NCI-H1092 treated with DMSO at 0.1 percent for 48 hours (cell line): ENCODE results near the gene MAGI1.

ENCODE experiments used
- DNase-seq: peaks from one replicate; lab custom pipeline; 2025; lab: John Stamatoyannopoulos, UW

Gene MAGI1

DNA sequence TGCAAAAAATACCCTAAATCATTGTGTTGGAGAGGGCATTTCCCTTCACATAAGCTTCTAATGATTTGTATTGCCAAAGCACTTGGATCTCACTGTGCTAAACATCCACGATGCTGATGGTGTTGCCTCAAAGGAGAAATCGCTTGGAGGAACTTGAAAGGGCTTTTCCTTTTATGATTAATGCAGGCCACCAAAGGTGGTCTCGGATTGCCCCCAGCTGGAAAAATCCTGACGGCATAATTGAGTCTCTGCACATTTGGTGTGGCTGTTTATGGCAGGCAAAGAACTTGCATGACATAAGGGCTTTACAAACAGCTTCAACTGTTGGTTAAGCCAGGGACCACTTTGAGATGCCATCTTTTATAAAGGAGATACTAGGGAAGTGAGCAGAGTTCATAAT is 687.0 kb downstream of the MAGI1 start:
- DNase-seq, result no peak

DNA sequence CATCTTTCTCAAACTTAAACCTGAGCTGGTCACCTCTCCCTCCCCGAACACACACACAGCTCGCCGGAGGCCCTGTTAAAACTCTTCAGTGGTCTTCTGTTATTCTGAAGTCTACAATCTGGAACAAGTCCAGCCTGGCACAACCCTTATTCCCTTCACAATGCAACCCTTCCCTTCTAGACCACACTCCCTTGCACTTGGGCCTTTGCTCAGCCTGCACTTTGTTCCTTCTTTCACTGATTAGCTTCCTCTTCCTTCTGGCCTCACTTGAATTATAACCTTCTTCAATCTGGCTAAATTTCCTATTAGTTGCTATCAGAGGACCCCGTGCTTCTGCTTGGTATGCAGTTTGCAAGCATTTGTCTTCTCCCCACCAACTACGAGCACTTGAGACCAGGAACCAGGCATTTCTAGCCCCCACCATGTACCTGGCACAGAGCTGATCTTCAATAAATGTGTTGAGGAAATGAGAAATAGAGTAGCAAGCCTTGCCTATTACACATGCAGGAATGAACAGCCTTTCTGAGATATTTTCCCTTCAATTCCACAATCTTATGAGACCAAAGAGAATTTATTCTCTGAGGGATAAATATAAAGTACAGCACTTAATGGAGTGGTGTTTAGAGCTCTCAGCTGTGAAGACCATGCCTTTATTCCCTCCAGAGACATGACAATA is 687.8 kb downstream of the MAGI1 start:
- DNase-seq, result no peak

DNA sequence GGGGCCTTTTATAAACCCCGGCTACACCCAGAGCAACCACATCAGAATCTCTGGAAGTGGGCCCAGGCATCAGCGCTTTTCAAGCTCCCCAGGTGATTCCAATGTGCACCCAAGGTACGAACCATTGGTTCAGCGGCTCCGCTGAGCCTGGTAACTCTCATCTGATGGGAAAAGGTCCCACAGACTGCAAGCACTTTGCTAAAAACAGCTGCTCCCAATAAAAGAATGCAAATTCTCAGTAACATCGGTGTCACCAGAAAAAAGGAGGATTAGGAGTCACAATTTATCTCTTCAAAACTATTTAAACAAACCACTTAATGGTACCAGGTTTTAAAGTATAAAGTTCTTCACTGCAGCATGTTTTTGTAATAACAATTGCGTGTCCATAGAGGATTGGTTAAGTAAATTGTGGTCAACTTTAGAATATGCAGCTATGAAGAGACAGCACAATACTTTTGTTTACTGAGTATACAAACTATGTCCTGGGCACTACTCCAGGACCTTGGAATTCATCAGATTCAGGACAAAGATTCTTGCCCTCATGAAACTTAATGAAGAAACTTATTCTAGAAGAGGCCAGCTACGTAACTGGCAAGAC is 690.2 kb downstream of the MAGI1 start:
- DNase-seq, result no peak

DNA sequence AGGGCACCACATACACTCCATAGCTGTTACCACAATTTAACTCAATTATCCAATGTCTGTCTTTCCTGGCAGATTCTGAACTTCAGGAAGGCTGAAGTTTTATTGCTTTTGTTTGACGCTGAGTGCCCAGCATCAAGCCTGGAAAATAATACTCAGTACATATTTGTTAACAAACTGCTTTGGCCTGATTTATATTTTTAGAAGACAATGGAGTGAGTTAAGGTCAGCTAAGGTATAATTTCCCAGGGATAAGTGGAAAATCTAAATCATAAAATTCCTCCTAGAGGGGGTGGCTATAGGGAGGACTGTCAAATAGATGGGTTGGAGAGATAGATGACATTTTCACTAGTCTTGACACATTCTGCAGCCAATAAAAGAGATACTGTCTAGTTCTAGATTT is 691.6 kb downstream of the MAGI1 start:
- DNase-seq, result no peak

DNA sequence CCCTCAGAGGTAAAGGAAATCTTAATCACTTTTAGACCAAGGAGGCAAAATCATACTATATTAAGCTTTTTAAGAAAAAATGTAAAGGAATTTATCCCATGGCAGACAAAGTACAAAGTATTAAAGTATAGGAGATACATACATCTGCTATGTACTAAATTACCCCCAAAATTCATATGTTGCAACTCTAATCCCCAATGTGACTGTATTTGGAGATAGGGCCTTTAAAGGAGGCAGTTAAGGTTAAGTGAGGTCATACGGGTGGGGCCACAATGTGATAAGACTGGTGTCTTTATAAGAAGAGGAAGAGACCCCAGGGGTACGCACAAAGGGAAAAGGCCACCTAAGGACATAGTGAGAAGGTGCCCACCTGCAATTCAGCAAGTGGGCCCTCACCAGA is 693.9 kb downstream of the MAGI1 start:
- no peak for DNase-seq

DNA sequence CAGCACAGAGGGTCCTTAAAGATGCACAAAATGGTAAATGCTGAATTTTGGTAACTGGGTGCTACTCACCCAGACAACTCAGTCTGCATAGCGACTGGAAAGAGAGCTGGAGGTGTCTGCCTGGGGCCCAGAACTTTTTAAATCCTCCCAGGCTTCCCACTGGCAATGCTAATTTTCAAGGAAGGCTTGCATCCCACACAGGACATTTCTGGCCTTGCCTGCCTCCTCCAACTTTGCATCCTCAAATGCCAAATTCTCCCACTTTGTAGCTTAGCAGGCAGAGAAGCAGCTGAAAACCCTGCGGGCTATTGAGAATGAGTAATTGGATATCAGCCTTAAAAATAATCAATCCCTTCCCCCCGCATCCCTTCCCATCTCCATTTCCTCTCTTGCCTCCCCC is 694.3 kb downstream of the MAGI1 start:
- no peak for DNase-seq

DNA sequence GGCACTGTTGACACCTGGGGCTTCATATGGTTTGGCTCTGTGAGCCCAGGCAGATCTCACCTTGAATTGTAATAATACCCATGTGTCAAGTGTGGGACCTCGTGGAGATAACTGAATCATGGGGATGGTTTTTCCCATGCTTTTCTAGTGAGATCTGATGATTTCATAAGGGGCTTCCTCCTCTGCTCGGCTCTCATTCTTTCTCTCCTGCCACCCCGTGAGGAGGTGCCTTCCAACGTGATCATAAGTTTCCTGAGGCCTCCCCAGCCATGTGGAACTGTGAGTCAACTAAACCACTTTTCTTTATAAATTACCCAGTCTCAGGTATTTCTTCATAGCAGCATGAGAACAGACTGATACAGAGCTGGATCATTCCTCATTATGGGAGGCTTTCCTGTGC is 695.0 kb downstream of the MAGI1 start:
- DNase-seq, result no peak

DNA sequence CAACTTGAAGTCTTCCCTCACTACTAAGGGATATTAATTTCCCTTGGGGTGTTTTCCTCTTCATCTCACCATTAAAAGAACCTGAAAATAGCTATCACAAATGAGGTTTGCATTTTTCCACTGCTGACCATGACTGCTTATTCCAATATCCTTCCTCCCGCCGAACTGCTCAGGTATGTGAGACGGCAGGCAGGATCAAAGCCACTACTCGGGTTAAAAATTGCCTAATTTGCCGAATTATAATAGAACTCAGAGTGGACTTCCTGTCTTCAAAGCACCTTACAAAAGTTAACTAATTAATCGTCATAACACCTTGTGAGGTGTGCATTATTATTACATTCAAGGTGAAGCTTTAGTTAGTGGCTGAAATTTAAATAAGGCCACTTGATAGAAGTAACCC is 695.7 kb downstream of the MAGI1 start:
- DNase-seq, result no peak

DNA sequence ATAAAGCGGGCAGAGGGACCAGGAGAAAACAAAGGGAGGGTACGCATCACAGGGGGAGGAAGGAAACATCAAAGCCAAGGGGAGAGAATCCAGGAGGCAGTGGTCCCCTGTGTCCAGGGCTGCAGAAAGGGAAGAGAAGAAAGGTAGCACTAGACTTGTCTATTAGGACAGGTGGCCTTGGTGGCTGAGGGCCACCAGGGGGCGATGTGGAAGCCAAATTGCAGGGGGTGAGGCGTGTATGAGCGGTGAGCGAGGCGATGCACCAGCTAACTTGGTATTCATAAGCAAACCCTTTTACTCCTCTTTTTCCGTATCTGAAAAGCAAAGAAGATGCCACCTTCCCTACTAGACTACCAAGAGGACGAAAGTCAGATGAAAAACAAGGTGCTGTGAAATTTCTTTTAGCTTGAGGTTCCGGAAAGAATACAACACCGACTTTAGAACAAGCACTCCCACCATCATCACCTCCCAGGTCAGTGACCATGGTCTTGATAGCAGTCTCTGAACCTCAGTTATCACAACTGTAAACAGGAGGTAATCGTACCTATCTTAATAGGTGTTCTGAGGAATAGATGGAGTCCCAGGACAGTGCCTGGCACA is 696.5 kb downstream of the MAGI1 start:
- DNase-seq, result no peak

DNA sequence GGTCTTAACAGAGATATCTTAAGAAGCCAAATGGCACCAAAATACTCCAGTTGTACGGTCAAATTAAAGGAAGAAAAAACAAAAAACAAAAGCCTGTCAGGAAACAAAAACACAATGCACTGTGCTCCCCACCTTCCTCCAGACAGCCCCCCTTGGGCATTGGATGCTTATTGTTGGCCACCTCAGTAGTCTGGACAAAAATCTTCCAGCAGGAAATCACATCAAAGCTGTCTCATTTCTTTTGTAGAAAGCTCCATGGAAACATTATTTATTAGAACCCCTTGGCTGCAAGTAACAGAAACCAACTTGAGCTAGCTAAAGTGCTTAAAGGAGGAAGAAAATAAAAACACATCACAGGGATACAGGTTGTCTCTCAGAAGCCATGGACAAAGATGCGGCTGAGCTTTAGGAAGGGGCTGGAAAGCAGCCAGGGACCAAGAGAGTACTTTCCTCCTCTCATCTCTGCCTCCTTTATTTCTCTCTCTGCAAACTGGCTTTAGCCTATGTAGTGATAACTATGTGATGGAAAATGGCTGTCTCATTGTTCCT is 699.5 kb downstream of the MAGI1 start:
- no peak for DNase-seq

DNA sequence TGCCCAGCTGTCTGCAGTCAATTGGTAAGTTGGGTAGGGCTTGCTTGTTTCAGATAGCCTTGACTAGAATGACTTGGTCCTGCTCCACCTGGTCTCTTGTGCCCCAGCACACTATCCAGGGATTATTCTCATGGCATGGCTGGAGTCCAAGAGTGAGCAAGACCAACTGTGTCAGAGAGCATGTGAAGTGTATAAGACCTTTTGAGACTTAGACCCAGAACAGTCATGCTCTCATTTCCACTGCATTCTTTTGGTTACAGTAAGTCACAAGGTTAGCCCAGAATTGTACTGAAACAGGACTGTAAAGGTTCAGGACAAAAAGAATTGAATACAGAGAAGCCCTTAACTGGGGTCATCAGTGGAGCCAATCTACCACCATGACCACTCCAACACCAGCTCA is 700.1 kb downstream of the MAGI1 start:
- no peak for DNase-seq

DNA sequence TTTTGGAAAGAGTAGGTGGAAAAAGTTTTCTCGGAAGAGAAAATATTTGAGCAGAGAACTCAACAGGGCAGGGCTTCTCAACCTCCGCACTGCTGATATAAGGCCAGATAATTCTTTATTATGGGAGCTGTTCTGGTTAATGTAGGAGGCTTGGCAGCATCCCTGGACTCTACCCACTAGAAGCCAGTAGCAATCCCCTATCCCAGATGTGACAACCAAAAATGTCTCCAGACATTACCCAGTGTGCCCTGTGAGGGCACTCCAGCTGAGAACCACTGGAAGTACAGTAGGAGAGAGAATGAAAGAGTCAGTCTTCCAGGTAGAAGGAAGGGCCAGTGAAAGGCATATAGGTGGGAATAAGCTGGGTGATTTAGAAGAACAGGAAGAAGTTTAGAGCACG is 703.1 kb downstream of the MAGI1 start:
- DNase-seq, result no peak

DNA sequence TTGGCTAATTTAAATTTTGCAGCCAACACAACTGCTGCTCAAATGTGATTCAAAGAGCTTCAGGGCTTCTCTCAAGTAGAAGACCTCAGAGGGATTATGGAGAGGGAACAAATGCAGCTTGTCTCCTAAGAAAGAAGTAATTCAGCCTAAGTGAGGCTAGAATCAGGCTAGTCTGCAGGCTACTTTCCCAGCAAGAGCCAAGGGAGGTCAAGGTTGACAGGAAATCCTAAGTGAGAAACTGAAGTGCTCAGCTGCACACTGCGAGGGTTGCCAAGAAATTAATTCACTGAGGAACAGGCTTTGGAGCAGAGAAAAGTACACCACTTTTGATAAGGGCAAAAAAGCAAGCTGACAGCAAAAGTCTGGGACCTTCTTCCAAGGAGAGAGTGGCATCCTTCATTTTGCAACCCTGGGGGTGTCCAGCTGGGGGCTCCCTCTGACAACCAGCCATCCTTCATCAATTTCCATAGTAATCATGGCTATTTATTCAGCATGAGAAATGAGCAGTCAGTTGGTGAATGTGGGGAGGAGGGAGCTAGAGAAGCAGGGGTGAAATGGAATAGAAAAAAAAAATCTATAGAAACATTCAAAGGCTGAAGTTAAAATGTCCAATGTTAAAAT is 704.6 kb downstream of the MAGI1 start:
- no peak for DNase-seq

DNA sequence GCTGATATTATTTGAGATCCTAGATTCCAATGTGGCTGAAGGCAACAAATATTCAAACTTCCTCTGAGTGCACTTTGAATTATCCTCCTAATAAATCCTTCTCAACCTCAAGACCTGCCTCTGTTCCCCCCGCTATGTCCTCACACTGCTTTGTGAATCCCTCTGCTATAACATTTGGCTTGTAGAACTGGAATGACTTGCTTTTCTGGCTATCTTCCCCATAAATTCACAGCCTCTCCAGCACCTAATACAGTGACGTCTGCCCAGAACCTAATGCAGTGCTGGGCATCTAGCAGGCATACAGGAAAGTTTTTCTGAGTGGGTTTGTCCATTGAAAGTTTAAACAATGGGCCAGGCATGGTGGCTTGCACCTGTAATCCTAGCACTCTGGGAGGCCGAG is 707.0 kb downstream of the MAGI1 start:
- DNase-seq, result no peak

DNA sequence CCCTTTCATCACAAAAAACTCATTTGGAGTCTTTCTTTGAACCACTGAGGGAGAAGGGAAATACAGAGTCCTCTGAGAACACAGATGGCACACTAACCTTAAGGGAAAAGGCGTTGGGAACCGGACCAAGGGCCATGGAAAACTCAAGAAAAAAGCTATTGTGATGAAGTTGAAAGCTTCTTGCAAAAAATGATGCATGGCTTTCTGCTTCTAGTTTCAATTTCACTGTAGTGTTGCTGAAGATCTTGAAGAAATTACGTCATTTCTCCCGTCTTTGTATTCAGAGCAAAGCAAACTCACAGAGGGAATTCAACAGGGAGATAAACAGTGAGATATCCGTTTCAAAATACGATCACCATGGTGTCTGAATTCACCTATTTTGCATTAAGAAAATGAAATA is 708.6 kb downstream of the MAGI1 start:
- no peak for DNase-seq

DNA sequence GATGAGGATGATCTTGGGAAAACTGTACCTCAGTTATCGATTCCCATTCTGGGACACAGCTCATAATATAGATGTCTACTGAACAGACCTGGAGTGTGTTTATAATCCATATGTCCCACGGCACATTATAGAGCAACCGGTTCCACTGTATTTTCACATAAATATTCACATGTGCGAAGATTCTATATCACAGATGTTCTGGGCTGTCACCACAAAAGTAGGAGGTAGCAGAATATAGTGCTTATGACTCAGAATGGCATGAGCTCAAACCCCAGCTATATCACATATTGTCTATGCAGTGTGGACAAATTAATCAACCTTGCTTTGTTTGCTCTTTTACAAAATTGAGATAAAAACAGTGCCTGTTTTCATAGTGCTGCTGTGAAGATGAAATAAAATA is 710.6 kb downstream of the MAGI1 start:
- DNase-seq, result no peak

DNA sequence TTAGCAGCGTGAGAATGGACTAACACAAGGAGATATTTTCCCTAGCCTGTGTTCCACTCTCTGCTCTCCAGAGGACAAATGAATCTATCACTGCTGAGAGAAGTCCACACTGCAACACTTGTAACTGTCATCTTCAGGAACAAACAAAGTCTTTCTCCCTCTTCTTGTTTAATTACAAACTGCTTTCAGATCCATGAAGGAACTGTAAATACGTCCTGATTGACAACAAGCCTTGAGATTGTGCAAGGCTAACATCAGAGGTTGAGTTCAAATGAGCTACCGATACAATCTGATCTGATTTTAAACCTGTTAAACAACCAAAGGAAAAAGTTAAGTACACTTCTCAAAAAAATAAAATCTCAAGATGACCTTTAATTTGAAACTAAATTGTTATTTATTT is 712.1 kb downstream of the MAGI1 start:
- DNase-seq, result no peak

DNA sequence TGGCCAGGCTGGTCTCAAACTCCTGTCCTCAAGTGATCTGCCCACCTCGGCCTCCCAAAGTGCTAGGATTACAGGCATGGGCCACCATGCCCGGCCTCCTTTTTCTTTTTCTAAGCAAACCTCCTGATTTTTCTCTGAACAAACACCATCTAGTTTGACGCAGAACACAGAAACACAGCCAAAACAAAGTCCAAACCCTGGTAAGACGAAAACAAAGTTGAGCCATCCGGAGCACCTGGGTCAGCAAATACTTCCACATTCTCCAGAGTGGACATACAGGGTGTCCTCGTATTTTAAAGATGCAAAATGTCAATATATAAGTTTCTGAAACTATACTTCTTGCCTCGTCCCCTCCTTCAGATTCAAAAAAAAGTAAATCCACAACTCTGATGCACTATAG is 715.8 kb downstream of the MAGI1 start:
- no peak for DNase-seq

DNA sequence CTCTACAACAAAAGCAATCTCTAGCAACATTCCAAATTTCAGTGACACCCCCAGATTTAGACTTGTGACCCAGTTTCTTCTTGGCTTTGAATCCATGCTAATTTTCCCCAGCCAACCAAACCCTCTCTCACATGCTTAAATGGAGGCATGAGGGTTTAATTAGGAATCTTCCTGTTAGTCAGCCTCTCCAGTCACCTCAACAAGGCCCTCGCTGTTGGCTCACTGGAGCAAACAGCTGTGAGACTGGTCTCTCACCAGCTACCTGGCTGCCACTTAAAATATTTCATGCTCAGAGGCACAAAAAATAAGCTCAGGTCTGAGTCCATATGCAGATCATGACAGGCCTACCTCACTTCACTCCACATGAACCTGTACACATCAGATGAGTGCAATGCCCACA is 720.5 kb downstream of the MAGI1 start:
- no peak for DNase-seq

DNA sequence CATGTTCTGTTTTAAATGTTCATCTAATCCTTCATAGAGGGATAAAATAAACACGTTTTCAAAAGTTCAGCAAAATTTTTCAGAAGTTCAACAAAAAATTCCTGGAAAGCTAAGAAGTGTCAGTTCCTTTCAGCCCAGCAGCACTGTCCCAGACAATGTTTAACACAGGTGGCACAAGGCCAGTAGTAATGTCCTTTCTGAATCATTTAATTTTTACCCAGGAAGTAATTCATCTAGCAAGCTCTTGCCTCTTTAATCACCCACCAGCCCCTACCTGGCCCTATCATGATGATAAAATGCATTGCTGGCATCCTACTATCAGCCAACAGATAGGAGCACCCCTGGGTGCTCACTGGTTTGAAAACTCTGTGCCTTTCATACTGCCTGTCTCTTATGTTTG is 723.8 kb downstream of the MAGI1 start:
- no peak for DNase-seq

DNA sequence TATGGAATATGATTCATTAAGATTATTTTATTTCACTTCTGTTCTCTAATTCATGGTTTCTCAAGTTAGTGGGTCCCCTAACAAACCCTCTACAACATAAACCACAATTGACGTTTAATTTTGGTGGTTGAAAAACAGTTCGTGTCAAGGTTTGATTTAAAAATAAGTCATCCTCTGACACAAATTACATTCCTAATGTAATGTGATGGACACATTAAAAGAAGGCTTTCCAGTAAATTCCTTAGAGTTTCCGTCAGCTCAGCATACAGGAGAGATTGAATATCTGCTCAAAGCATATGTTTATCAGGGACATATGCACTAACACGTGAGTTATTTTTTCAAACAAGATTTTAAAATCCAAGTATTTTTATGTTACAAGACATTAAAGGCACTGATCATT is 724.4 kb downstream of the MAGI1 start:
- DNase-seq, result no peak

DNA sequence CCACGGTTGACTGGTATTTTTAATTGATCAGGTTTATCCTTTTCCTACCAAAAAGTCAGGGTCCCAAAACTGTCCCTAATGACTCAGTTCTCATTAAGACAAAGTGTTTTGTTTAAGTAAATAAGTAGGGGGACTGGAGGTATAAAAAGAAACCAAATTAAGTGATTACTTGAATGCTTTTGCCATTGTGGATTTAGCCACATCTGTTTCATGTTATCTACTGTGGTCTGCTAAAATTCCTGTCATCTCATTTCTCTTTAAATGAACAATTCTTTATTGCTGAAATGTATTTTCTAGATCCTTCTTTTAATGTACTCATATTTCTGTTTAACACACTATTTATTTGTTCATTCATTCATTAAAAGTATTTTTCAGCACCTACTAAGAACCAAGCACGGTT is 725.1 kb downstream of the MAGI1 start:
- no peak for DNase-seq

DNA sequence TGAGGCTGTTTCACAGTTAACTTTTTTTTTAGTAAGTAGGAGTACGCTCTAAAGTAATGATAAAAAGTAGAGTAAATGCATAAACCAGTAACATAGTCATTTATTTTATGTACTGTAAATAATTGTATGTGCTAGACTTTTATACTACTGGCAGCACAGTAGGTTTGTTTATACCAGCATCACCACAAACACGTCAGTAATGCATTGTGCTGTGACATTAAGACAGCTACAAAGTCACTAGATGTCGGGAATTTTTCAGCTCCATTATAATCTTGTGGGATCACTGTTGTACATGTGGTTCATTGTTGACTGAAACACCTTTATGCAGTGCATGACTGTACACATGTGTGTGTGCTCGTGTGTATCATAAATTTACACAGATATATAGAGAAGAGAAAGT is 732.9 kb downstream of the MAGI1 start:
- no peak for DNase-seq
